Occipital lobe (tissue), 2 donors: Measurements from ENCODE around the gene RPS21. TPM values are rescaled to one million over a fixed set of nuclear protein-coding genes. Genes with fewer than 3 reads are reported as not detected.
"Not testable (repeated sequence)": the region's sequence is repeated elsewhere in the genome, so short reads cannot be mapped to it uniquely, and the experiment has no call there.

Experiments used
- DNase-seq: peaks from one replicate; lab custom pipeline; 2025; lab: John Stamatoyannopoulos, UW
- total RNA-seq: library from RNA; depleted of rRNA; stranded (reverse); fragments of >200 nt; gene quantifications from one replicate; pipeline ENCODE4 v1.2.3, GENCODE V29; 2014

The RPS21 gene
- total RNA-seq, 1 donor from 2014 or later, result 715 TPM

- no peak for DNase-seq
Observed at GRCh38 chr20:62425281-62426058, 38.6 kb downstream of the RPS21 start.

- DNase-seq, result not testable (repeated sequence)
Observed at GRCh38 chr20:62426059-62426348, 39.1 kb downstream of the RPS21 start.

GRCh38 chr20:62426699-62427131 lies 39.8 kb downstream of the RPS21 start:
- DNase-seq, result no peak

GRCh38 chr20:62427172-62428001 lies 40.5 kb downstream of the RPS21 start, which contains the start of gene RBBP8NL:
Gene RBBP8NL (minus strand): TSS chr20:62427539. CDS start chr20:62419647, 7,892 bp downstream.
- DNase-seq, result no peak

GRCh38 chr20:62428002-62428372 lies 41.1 kb downstream of the RPS21 start:
- no peak for DNase-seq

- no peak for DNase-seq
Observed at GRCh38 chr20:62428396-62429295, 41.7 kb downstream of the RPS21 start.

GRCh38 chr20:62429455-62430310 lies 42.8 kb downstream of the RPS21 start:
- no peak for DNase-seq

GRCh38 chr20:62430311-62430853 lies 43.5 kb downstream of the RPS21 start:
- no peak for DNase-seq

- no peak for DNase-seq
Observed at GRCh38 chr20:62430866-62431447, 44.1 kb downstream of the RPS21 start.

GRCh38 chr20:62433658-62434497 lies 47.0 kb downstream of the RPS21 start:
- no peak for DNase-seq

- no peak for DNase-seq
Observed at GRCh38 chr20:62436692-62437091, 49.8 kb downstream of the RPS21 start.

GRCh38 chr20:62437496-62437895 lies 50.6 kb downstream of the RPS21 start:
- DNase-seq, result no peak

GRCh38 chr20:62437927-62438326 lies 51.0 kb downstream of the RPS21 start:
- no peak for DNase-seq

Other genes starting within 250 kb of the RPS21 start
- 107 TPM for gene PSMA7, start 243.7 kb upstream of the RPS21 start, total RNA-seq
- 75.0 TPM for gene SS18L1, start 243.3 kb upstream of the RPS21 start, total RNA-seq
- gene MTG2, start 204.1 kb upstream of the RPS21 start, total RNA-seq, result 14.8 TPM
- 0.47 TPM for gene HRH3, start 166.8 kb upstream of the RPS21 start, total RNA-seq
- 39.8 TPM for gene OSBPL2, start 148.6 kb upstream of the RPS21 start, total RNA-seq
- 30.6 TPM for gene ADRM1, start 84.1 kb upstream of the RPS21 start, total RNA-seq
- 11.2 TPM for gene LAMA5, start 19.8 kb upstream of the RPS21 start, total RNA-seq
- 2.3 TPM for gene CABLES2, start 20.2 kb downstream of the RPS21 start, total RNA-seq
- not detected for gene RBBP8NL, start 40.4 kb downstream of the RPS21 start, total RNA-seq
- 0.16 TPM for gene GATA5, start 88.9 kb downstream of the RPS21 start, total RNA-seq